NCI-H345 (cell line): Measurements from ENCODE around the gene RIOK3.
"Not testable (repeated sequence)": the region's sequence is repeated elsewhere in the genome, so short reads cannot be mapped to it uniquely, and the experiment has no call there.

ENCODE experiments used
- DNase-seq: peaks from one replicate; lab custom pipeline; 2025; lab: John Stamatoyannopoulos, UW

Gene RIOK3

GRCh38 chr18:23495723-23496440 lies 42.8 kb downstream of the RIOK3 start:
- no peak for DNase-seq

GRCh38 chr18:23498117-23498516 lies 45.0 kb downstream of the RIOK3 start:
- no peak for DNase-seq

GRCh38 chr18:23498877-23499276 lies 45.8 kb downstream of the RIOK3 start:
- DNase-seq, result peak; percentile 26

- DNase-seq, result no peak
These were observed 46.2 kb downstream of the RIOK3 start for GRCh38 chr18:23499291-23499781.

GRCh38 chr18:23501626-23502025 lies 48.5 kb downstream of the RIOK3 start:
- DNase-seq, result no peak

GRCh38 chr18:23502516-23503037 lies 49.5 kb downstream of the RIOK3 start:
- DNase-seq, result no peak

GRCh38 chr18:23503038-23503962 lies 50.2 kb downstream of the RIOK3 start, which contains the start of gene RMC1:
TSS of gene RMC1 (plus strand) at chr18:23503511. CDS start at chr18:23503619, 108 bp downstream.
- peak; percentile 96 for DNase-seq

GRCh38 chr18:23503963-23504344 lies 50.9 kb downstream of the RIOK3 start:
- no peak for DNase-seq

- no peak for DNase-seq
These were observed 51.6 kb downstream of the RIOK3 start for GRCh38 chr18:23504720-23505119.

GRCh38 chr18:23506393-23506792 lies 53.3 kb downstream of the RIOK3 start:
- DNase-seq, result no peak

GRCh38 chr18:23510923-23511322 lies 57.8 kb downstream of the RIOK3 start:
- not testable (repeated sequence) for DNase-seq

- DNase-seq, result not testable (repeated sequence)
These were observed 59.1 kb downstream of the RIOK3 start for GRCh38 chr18:23512216-23512615.

- no peak for DNase-seq
These were observed 59.6 kb downstream of the RIOK3 start for GRCh38 chr18:23512641-23513040.

- DNase-seq, result peak; percentile 82
These were observed 62.9 kb downstream of the RIOK3 start for GRCh38 chr18:23515911-23516546.

- no peak for DNase-seq
These were observed 66.6 kb downstream of the RIOK3 start for GRCh38 chr18:23519734-23520133.

- no peak for DNase-seq
These were observed 68.2 kb downstream of the RIOK3 start for GRCh38 chr18:23521271-23521670.

- no peak for DNase-seq
These were observed 68.8 kb downstream of the RIOK3 start for GRCh38 chr18:23521907-23522306.

GRCh38 chr18:23523429-23524212 lies 70.5 kb downstream of the RIOK3 start:
- DNase-seq, result no peak

GRCh38 chr18:23524213-23524707 lies 71.2 kb downstream of the RIOK3 start:
- no peak for DNase-seq

- no peak for DNase-seq
These were observed 73.5 kb downstream of the RIOK3 start for GRCh38 chr18:23526501-23527063.
